HFFc6 (cell line): ENCODE results near the gene FAH. TPM values are rescaled to one million over a fixed set of nuclear protein-coding genes. Genes with fewer than 3 reads are reported as not detected.

Experiments used
- DNase-seq: peaks from one replicate; pipeline ENCODE4 v3.0.0-alpha.2; 2018
- H3K27ac Mint-ChIP-seq: 2 replicates; pipeline ENCODE4 v1.8.0; 2020; ENCODE audit warnings: mild to moderate bottlenecking, mixed read lengths
- H3K27me3 Mint-ChIP-seq: 2 replicates; pipeline ENCODE4 v1.8.0; 2021; ENCODE audit warnings: mild to moderate bottlenecking, moderate library complexity, mixed read lengths; ENCODE audit not compliant: insufficient read depth
- H3K36me3 Mint-ChIP-seq: 2 replicates; pipeline ENCODE4 v1.8.0; 2021; ENCODE audit warnings: low read depth, mixed read lengths
- H3K4me1 Mint-ChIP-seq: 2 replicates; pipeline ENCODE4 v1.8.0; 2020; ENCODE audit warnings: low read depth, mixed read lengths
- H3K4me3 Mint-ChIP-seq: 2 replicates; pipeline ENCODE4 v1.8.0; 2020; ENCODE audit warnings: mild to moderate bottlenecking, moderate library complexity, mixed read lengths
- H3K9me3 Mint-ChIP-seq: 2 replicates; pipeline ENCODE4 v1.8.0; 2020; ENCODE audit warnings: mild to moderate bottlenecking, mixed read lengths
- total RNA-seq, 6 experiments: library from RNA; stranded (reverse); fragmentation: NEBNext Ultra II Directional; extraction: Animal tissue kit (Norgen Biotek cat#: 25700); gene quantifications; 2 replicates in 1 of 6; 3 replicates in 5 of 6; pipeline ENCODE4 v1.2.3, GENCODE V29; 2021
- TF ChIP-seq, protein P1 (sequence below): fragments of 200-600 bp; sonication (generic); IDR thresholded peaks from 2 replicates; pipeline ENCODE4 v1.5.0; 2021; ENCODE audit warnings: antibody characterized with exemption, mild to moderate bottlenecking

Gene FAH
- total RNA-seq, 6 experiments from 2014 or later: 51.1 to 75.4 (median 61.1) TPM

DNA sequence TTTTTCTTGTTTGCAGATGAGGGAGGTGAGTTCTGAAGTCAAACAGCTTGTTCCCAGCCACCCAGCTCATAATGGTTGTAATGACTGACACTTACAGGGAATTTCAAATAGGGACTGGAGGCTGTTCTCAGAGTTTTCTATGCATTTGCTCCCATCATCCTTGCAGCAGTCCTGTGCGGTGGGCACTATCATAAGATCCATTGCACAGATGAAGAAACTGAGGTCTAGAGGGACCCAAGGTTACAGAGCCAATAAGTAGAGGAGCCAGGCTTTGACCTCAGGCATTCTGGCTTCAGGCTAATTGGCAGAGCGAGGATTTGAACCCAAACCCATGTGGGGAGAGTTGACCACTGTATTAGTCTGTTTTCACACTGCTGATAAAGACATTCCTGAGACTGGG, 32.4 kb downstream of the FAH start:
- TF ChIP-seq, protein P1, sequence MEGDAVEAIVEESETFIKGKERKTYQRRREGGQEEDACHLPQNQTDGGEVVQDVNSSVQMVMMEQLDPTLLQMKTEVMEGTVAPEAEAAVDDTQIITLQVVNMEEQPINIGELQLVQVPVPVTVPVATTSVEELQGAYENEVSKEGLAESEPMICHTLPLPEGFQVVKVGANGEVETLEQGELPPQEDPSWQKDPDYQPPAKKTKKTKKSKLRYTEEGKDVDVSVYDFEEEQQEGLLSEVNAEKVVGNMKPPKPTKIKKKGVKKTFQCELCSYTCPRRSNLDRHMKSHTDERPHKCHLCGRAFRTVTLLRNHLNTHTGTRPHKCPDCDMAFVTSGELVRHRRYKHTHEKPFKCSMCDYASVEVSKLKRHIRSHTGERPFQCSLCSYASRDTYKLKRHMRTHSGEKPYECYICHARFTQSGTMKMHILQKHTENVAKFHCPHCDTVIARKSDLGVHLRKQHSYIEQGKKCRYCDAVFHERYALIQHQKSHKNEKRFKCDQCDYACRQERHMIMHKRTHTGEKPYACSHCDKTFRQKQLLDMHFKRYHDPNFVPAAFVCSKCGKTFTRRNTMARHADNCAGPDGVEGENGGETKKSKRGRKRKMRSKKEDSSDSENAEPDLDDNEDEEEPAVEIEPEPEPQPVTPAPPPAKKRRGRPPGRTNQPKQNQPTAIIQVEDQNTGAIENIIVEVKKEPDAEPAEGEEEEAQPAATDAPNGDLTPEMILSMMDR: no peak
- H3K4me3 Mint-ChIP-seq: no peak overlapping the region
- H3K9me3 Mint-ChIP-seq: no peaks in the 10 kb centered on the region
- peaks cover 23% of the 10 kb centered on the region for H3K4me1 Mint-ChIP-seq
- DNase-seq: no peak
- H3K27ac Mint-ChIP-seq: no peak overlapping the region
- H3K27me3 Mint-ChIP-seq: no peaks in the 10 kb centered on the region
- H3K36me3 Mint-ChIP-seq: peaks cover 70% of the 10 kb centered on the region

DNA sequence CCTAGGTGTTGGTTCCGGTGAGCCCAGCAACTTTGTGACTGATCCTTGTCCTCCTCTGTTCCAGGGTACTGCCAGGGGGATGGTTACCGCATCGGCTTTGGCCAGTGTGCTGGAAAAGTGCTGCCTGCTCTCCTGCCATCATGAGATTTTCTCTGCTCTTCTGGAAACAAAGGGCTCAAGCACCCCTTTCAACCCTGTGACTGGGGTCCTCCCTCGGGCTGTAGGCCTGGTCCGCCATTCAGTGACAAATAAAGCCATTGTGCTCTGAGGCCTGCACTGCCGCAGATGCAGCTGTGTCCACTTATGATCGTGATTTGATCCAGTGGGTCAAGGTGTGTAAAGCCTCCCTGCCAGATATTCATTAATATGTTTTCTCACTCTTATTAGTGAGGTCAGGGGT, 33.3 kb downstream of the FAH start:
- TF ChIP-seq, protein P1: no peak
- DNase-seq: no peak
- Mint-ChIP-seq H3K4me3 (no peak overlapping the region), H3K27me3 (no peaks in the 10 kb centered on the region), H3K9me3 (no peaks in the 10 kb centered on the region), H3K36me3 (peaks cover 67% of the 10 kb centered on the region), H3K27ac (no peak overlapping the region), H3K4me1 (peaks cover 22% of the 10 kb centered on the region)

DNA sequence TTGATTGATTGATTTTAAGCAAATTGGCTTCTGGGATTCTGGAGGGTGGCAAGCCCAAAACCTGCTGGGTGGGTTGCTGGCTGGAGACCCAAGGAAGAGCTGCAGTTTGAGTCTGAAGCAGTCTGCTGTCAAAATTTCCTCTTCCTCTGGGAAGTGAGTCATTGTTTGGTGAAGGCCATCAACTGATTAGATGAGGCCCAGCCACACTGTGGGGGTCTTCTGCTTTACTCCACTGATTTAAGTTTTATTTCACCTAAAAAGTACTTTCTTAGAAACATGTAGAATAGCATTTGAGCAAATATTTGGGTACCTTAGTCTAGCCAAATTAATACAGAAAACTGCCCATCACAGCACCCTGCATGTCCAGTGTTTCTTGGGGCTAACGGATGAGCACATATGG, 33.8 kb downstream of the FAH start:
- Mint-ChIP-seq H3K4me3 (no peak overlapping the region), H3K36me3 (peaks cover 64% of the 10 kb centered on the region), H3K27me3 (no peaks in the 10 kb centered on the region), H3K4me1 (peaks cover 22% of the 10 kb centered on the region), H3K9me3 (no peaks in the 10 kb centered on the region), H3K27ac (no peak overlapping the region)
- TF ChIP-seq, protein P1: no peak
- no peak for DNase-seq

DNA sequence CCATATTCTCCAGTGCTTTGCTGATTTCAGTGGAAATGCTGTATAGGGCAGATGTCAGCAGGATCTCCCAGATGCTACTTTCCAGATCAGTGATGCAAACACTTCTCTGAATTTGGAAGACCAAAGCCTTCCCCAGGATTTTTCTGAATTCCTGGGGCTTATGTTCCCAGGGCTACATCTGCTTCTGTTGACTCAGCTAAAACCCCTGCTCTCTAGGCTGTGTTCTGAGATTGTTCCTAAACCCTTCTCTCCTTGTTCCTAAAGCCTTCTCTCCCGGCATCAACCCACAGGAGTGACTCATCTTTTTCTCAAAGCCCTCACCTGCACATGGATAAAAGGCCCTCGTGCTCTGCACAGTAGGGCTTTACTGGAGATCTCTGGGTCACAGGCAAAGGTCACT, 35.5 kb downstream of the FAH start:
- H3K27me3 Mint-ChIP-seq: no peaks in the 10 kb centered on the region
- no peak for DNase-seq
- TF ChIP-seq, protein P1: no peak
- peaks cover 5% of the 10 kb centered on the region for H3K4me1 Mint-ChIP-seq
- no peak overlapping the region for H3K27ac Mint-ChIP-seq
- no peak overlapping the region for H3K4me3 Mint-ChIP-seq
- H3K36me3 Mint-ChIP-seq: peaks cover 49% of the 10 kb centered on the region
- H3K9me3 Mint-ChIP-seq: no peaks in the 10 kb centered on the region

DNA sequence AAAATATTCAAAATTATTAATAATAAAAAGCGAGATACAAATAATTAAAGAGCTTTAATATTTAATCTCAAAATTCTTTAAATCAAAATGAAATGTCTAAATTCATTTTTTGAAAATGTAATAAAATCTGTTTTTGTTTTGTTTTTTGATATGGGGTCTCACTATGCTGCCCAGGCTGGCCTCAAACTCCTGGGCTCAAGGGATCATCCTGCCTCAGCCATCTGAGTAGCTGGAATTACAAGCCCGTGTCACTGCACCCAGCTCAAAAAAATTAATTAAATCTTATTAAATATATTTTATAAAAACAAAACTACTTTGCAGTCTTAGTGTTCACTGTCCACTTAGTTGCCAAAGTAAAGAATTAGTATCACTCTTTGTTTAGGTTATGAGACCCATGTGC, 38.4 kb downstream of the FAH start:
- no peak overlapping the region for H3K4me3 Mint-ChIP-seq
- TF ChIP-seq, protein P1: no peak
- no peaks in the 10 kb centered on the region for H3K27me3 Mint-ChIP-seq
- no peak for DNase-seq
- H3K9me3 Mint-ChIP-seq: no peaks in the 10 kb centered on the region
- no peaks in the 10 kb centered on the region for H3K4me1 Mint-ChIP-seq
- H3K36me3 Mint-ChIP-seq: peaks cover 28% of the 10 kb centered on the region
- no peak overlapping the region for H3K27ac Mint-ChIP-seq
